NOMO-1 (cell line): ENCODE measurements around the gene EFNB3.

Experiments
- DNase-seq, 2 experiments: peaks; one replicate each; lab custom pipeline; 2025; ENCODE audit not compliant: unreplicated experiment in 2 of 2; lab: John Stamatoyannopoulos, UW

Gene EFNB3

DNA sequence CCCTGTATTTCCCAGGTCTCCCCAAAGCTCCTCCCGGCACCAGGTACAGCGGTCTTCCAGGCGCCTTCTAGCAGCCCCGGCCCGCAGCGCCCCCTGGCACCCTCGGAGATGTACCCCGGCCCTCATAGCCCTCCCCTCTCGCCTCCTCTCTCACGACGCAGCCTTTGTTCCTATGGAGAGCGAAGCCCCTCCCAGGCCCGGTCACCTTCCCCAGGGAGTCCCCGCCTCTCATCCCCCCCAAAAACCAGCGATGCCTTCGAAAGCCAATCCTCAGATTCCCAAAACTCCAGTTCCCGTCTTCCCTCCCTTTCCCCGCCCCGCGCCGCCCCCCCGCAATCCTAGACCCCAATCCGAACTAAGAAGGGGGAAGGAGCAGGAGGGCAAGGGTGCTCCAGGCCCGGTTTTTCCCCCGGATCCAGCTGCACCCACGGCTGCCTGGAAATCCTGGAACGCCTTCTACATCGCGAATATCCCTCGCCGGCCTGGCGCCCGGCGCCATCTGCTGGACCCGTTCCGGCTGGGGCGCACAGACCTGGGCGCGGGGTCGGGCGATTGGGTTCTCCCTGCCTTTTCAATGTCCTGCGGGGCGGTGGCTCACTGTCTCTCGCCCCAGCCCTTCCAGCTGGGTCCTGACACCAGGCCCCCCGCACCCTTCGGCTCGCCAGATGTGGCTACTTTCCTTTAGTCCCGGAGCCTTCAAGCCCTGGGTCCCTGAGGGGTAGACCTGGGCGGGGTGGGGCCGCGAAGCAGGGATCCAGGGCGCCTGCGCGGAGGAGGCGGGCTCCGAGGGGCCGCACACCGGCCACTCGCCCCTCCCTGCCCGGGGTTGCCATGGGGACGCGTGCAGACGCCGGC lies 12.1 kb downstream of the EFNB3 start, which contains the start of gene DNAH2:
TSS of gene DNAH2 (plus strand) at position 844 of the 855 bp plus-strand sequence. CDS start 1,991 bp downstream, outside the sequence.
- peak; percentile 39 to 42 for DNase-seq

DNA sequence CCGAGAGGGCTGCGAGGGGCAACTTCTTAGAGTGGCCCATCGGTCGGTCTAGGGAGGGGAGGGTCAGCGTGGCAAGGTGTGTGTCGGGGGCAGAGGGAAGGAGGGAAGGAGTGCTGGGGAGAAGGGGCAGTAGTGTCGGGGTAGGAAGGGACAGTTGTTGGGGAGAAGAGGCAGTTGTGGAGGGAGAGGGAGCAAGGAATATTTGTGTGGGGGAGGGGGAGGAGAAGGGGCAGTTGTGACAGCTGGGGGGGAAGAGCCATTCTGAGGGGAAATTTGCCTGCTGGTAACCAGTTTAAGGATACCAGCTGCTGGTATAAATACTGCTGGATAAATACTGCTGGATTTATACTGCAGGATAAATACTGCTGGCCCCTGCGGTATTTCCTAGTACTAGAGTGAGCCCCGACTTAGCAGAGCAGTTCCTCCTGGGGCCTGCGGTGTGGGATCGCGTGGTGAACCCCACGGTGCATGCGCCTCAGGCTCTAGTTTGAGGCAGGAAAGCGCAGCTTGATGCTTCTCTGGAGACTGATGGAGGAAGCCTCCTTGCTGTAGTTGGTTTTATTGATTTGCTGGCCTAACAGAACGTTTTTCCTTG lies 12.9 kb downstream of the EFNB3 start:
- no peak for DNase-seq

DNA sequence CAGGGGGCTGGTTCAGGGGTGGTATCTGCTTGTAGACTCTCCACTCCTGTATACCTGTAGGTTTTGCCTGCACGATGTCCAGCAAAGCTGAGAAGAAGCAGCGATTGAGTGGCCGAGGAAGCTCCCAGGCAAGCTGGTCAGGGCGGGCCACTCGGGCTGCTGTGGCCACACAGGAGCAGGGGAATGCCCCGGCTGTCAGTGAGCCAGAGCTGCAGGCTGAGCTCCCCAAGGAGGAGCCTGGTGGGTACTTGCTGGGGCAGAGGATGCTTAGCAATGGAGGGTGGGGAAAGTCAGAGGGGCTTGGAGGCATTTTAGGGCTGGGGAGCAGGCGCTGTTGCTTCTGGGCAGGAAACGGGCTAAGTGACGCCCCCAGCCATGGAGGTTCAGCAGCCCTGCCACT lies 14.7 kb downstream of the EFNB3 start:
- no peak for DNase-seq

DNA sequence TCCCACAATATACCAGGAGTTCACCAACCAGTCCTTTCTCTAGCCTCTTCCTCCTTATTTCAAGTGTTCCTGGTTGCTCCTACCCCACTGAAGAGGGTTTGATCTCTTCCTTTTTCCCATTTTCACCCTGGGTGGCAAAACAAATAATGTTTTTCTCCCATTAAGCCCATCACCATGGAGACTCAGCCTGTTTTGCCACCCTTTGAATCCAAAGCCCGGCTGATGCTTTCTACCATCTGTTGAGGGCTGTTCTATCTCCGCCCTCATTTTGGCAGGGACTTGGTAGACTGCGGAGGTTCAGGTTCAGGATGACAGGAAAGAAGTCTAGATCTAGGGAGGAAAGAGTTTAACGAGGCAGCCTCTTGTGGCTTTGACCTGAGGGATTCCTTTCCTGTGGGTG lies 15.1 kb downstream of the EFNB3 start:
- no peak for DNase-seq

DNA sequence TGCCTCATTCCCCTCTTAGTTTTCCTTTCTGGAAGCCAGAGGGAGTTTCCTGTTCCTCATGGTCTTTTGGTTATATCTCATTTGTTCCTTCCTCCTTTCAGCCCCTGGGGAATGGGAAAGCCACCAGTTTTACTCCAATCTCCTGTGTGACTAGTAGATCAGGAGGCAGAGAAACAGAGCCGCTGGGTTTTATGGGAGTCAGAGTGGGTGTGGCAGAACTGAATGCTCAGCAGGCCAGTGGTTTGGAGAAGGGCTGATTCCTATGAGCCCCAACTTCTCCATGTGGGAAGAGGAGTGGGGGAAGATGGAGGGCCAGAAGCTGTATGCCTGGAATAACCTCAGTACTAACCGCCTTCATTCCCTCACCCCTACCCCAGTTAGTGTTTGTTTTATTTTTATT lies 16.6 kb downstream of the EFNB3 start:
- no peak for DNase-seq

DNA sequence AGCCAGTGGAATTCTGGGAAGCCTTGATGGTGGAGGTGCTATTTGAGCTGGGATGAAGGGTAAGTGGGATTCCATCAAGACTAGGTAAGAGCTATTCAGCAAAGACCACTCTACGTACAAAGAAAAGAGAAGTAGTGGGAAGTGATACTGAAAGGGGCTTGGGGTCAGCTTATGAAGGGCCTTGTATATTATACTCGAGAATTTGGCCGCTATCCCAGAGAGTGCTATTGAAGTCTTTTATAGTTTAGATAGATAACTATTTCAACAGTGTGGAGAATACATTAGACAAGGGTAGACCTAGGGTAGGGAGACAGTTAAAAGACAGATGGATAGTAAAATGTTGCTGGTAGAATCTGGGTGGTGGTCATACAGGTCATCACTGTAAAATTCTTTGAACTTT lies 22.9 kb downstream of the EFNB3 start:
- DNase-seq, result no peak

DNA sequence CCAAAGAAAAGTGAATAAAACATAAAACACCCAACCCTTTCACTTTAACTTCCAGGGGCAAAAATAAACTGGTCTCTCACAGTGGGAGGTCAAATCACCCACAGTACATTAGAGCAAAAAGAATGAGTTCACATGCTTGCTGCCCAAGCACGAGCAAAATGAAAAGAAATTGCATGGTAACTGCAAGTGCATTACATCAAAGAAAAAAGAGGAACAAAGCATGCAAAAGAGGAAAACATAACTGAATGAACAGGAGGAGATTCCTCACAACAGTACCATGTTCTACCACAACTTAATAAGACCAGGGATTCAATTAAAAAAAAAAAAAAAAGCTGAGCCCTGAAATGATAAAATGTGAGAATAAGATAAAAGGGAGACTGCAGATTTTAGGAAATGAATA lies 24.8 kb downstream of the EFNB3 start:
- DNase-seq, result peak in 1 of 2 experiments; percentile 61

DNA sequence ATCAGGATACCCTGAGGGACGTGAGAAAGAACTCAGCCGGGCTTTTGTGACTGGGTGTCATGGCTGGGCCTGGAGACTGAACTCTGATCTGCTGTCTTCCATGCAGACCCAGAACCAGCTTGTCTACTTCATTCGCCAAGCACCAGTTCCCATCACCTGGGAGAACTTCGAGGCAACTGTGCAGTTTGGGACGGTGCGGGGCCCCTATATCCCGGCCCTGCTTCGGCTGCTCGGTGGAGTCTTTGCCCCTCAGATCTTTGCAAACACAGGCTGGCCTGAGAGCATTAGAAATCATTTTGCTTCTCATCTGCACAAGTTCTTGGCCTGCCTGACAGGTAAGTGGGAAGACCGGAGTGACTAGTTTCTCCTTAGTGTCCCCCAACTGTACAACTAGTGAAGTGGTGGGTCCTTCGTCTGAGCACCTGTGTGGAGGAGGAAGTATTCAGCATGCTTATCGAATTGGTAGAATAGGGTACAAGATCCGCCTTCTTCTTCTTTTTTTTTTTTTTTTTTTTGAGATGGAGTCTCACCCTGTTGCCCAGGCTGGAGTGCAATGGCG lies 28.1 kb downstream of the EFNB3 start:
- DNase-seq, result no peak

DNA sequence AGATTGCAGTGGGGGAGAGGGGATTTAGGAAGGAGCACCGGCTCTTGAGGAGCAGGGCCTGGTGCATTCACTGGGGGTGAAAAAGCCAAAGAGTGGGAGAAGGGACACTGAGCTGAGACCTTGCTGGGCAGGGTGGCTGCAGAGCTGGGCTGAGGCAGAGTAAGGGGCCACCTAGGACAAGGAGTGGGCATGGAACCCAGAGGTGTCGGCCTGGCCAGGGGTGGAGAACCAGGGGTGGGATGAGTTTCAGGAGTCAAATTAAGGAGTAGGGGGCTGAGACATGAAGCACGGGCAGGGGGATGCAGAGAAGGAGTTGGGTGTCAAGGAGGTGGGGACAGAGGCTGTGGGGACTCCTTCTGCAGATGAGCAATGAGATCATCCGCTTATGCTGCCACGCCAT lies 32.6 kb downstream of the EFNB3 start:
- DNase-seq, result no peak

DNA sequence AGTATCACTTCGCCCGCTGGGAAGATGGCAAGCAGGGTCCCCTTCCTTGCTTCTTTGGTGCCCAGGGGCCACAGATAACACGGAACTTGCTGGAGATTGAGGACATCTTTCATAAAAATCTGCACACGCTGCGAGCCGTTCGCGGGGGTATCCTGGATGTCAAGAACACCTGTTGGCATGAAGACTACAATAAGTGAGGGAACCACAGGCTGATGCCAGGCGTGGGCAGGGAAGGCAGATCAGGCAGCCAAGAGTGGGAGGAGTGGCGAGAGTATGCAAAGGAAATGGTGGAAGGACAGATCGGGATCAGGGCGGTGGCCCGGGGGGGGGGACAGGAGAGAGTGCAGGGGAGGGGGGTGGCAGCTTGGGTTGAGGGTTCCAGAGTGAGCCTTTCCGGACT lies 34.7 kb downstream of the EFNB3 start:
- no peak for DNase-seq

DNA sequence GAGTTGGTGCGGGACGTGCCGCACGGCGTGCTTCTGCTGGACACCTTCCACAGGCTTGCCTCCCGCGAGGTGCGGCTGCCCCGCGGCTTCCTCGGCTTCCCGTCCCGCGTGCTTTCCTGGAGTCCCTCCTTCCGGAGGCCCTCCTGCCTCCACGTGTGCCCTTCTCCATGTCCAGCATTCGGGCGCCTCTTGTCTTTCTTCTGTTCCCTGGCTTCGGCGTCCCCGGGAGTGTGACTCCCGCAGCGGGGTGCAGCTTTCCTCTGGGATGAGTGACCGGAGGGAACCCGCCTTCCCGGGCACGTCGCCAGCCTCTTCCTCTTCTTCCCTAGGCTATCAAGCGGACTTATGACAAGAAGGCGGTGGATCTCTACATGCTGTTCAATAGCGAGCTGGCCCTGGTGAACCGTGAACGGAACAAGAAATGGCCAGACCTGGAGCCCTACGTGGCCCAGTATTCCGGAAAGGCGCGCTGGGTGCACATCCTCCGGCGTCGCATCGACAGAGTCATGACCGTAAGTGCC lies 35.5 kb downstream of the EFNB3 start:
- no peak for DNase-seq

DNA sequence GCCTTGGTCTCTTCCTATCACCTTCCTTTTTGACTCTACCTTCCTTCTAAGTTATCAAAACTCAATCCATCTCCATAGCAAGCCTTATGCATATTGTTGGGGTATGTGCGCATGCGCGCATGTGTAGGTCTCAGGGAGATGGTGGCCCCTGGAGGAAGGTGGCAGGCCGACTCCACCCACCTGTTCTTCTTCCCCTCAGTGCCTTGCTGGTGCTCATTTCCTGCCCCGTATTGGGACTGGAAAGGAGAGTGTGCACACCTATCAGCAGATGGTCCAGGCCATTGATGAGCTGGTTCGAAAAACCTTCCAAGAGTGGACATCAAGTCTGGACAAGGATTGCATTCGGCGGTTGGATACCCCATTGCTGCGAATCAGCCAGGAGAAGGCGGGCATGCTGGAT lies 37.7 kb downstream of the EFNB3 start:
- no peak for DNase-seq

DNA sequence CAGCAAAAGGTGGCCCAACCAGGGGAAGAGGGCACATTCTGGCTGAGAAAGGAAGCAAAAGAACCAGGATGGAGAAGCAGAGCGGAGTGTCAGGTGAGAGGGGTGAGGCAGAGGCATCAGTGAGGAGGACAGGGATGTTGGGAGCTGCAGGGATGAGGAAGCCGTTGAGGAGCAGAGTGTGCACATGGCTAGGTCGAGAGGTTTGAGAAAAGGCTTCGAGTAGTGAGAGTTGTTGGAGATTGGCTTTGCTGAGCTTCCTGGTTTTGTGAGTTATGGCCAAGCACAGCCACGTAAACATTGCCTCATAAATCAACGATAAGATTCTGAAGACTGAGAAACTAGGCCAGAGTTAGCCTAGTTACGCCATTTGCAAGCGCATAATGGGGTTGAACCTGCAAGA lies 39.4 kb downstream of the EFNB3 start:
- peak; percentile 34 to 53 for DNase-seq

DNA sequence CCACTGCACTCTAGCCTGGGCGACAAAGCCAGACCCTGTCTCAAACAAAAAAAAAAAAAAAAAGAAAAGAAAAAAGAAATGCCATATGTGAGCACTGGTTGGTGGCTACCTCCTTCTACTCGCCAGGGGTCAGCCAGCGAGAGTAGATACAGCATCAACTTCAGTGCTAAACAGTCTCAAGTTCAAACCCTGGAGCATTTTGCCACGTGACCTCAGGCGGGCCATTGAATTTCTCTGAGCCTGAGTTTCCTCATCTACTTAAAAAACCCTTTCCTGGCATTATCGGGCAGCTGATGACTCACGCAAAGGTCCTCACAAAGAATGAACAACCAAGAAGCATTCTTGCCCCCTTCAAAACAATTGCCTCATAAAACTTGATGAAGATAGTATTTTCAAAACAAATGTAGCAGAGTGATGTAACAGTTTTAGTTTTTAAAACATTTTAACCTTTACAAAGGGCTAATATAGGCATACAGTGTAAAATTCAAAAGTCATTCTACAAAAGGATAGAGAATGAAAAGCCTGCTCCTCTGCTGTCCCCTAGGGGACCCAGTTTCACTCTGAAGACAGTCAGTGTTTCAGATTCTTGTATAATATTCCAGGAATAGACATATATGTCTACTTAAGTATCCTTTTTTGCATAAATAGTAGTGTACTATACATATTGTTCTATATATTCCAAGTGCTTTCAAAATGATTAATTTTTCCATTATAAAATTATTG lies 40.9 kb downstream of the EFNB3 start:
- peak; percentile 61 to 76 for DNase-seq

DNA sequence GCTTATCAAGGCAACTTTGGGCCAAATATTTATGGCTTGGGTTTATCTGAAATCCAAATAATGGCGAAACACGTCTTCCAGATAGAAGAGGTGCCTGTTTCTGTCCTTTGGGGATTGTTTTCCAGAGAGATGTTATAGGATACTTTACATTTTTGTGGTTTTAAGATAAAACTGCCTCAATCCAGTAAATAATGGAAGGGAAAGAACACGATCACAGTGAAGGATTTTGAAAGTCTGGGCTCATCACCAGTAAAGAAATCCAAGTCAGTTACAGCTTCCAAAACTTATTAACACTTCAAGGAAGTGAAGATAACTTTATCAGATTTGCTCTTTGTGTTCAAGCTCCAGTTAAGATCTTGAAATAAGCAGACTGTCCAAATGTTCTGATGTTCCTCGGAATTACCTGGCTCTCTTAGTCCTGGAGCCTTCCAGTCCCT lies 42.7 kb downstream of the EFNB3 start:
- DNase-seq, result no peak

DNA sequence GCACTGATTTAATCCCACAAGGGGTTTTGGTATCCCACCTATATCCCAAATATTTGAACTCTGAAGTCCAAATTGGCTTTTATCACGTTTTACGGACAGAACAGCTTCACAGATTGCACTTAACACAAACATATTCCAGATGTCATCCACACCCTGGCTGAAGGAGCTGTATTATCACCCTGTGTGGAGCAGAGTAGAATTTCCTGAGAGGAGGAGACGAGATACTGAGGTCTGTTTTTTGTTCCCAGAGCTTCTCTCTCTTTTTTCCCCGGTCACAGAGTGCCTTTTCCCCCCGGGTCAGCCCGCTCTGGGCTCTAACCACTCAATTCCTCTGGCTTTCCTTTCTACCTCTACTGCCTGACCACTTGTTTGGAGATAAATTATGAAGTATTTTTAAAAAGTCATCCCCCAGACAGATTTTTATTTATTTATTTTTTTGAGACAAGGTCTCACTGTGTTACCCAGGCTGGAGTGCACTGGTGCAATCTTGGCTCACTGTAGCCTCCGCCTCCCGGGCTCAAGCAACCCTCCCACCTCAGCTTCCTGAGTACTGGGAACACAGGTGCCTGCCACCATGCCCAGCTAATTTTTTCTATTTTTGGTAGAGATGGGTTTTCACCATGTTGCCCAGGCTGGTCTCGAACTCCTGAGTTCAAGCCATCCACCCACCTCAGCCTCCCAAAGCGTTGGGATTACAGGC lies 43.2 kb downstream of the EFNB3 start:
- no peak for DNase-seq

DNA sequence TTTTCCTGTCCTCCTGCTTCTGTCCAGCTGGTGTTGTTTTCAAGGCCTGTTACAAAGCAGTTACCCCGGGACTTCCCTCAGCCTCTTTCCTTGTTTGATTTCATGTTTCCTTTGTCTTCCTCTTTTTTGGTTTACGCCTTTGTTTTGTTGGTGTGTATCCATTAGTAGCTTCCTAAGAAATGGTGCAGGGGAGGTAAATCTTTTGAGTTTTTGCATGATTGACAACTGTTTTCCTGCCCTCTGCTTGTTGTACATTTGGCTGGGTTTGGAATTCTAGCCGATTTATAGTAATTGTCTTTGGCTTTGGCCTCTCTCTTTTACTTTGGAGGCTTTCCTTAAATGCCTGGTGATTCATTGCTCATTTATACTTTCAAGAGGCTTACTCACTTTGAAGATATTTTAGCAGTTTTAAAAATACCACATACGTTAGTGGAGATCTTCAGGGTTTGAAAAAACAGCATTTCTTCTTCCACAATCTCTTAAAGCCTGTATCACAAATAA lies 45.4 kb downstream of the EFNB3 start:
- DNase-seq, result no peak

DNA sequence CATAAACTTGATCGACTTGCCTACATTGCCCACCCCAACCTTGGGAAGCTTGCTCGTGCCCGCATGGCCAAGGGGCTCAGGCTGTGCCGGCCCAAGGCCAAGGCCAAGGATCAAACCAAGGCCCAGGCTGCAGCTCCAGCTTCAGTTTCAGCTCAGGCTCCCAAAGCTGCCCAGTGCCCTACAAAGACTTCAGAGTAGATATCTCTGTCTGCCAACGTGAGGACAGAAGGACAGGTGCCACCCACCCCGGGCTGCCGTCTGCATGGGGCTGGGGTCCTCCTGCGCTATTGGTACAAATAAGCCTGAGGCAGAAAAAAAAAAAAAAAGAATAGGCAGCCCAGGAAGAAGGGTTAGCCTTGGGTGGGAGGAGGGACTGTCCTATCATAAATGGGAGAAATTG lies 49.7 kb downstream of the EFNB3 start:
- no peak for DNase-seq

DNA sequence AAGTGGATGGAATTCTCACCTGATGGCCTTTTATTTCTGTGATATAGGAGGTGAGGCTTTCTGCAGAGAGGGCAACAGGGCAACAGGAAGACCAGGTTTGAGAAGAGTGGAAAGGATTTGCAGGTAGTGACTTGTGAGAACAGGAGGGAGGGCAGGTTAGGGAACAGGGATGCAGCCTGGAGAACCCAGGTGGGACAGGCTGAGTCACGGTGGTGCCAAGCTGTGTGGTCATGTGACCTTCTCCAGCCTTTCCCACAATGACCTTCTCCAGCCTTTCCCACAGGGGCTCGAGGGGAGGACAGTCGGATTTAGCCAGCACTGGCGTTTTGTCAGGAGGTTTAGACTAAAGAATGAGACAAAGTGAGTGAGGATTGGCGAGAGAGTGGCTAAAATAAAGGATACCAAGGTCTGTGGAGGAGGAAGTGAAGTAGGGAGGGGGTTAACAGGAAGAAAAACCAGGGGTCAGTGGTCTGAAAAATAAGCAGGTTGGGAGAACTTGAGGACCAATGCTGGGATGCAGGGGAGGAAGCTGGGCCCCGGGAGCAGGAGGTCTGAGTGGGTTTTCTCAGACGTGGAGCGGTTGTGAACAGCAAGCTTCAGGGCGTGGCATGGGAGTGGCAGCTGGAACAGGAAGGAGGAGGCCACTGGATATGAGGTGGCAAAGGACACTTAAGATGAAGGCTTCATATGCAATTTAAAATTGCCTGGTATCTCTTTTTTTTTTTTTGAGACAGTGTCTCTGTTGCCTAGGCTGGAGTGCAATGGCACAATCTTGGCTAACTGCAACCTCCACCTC lies 50.3 kb downstream of the EFNB3 start:
- no peak for DNase-seq
